Activated T-cell treated with anti-CD3 and anti-CD28 coated beads, Interleukin-2, amount 50 U/mL, for 1 hour (primary cell): ENCODE measurements around the gene HMGCR.
"Not testable (repeated sequence)": the region's sequence is repeated elsewhere in the genome, so short reads cannot be mapped to it uniquely, and the experiment has no call there.

ENCODE experiments used
- DNase-seq: peaks from one replicate; pipeline ENCODE4 v3.0.0-alpha.2; 2020

HMGCR gene

DNA sequence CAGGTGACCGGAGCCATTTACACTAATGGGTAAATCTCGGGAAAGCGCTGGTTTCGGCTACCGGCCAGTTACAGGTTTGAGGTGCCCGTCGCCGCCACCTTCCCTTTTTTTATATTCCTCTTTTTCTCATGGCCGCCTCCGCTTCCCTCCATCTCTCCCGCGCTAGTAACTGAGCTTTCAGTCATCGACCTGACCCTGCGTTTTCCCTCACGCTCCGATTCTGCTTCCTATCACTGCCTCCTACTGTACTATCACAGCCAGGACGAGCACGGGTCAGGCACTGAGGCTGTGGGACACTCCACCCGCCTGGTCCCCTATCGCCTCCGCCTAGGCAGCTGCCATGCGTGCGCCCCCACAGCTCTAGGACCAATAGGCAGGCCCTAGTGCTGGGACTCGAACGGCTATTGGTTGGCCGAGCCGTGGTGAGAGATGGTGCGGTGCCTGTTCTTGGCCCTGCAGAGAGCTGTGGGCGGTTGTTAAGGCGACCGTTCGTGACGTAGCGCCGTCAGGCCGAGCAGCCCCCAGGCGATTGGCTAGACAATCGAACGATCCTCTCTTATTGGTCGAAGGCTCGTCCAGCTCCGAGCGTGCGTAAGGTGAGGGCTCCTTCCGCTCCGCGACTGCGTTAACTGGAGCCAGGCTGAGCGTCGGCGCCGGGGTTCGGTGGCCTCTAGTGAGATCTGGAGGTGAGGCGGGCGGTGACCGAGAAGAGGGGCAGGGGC is at the start of gene HMGCR:
Gene HMGCR (plus strand): TSS at position 606 of the 722 bp plus-strand sequence. CDS start 5,386 bp downstream, outside the sequence.
- peak; percentile 94 for DNase-seq

DNA sequence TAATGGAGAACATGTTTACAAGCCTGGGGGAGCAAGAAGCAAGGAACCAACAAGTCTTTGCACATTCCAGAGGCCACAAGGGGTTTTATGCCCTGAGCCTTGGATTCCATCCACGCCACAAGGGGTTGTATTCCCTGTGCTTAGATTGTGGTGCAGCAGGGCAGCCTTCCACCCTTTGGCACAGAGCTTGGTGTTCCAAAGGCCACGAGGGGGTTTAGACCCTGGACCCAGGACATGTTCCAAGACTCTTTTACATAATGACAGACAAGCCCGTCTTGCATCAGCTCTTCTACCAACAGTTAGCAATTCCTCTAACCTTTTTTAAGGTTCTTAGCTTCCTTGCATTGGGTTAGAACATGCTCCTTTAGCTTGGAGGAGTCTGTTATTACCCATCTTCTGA is 45.2 kb upstream of the HMGCR start:
- DNase-seq: not testable (repeated sequence)

DNA sequence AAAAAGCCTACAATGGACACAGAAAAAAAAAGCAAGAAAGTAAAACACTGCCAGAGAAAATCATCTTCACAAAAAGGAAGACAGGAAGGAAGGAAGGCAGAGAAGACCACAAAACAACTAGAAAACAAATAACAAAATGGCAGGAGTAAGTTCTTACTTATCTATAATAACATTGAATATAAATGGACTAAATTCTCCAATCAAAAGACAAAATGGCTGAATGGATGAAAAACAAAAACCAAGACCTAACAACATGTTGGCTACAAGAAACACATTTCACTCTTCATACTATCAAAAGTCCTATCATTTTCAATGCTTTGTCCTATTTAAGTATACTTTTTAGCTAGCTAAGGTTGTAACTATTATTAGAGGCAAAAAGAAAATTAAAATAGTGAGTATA is 36.9 kb upstream of the HMGCR start:
- DNase-seq: no peak

DNA sequence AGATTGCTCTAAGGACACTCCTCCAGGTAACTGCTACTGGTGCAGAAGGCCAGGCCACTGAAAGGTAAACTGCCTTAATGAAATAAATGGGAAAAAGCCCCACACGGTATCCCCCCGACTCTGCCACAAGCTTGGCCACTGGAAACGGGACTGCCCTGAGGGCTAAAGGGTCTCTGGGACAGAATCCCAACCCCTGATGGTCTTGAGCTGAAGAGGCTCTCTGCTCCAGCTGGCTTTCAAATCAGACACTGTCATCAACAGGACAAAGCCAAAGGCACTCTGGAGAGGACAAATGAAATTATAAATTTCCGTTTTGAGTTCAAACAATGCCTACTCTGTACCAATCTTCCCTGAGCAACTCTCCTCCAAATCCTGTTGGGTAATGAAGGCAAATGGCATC is 33.6 kb upstream of the HMGCR start:
- DNase-seq: no peak

DNA sequence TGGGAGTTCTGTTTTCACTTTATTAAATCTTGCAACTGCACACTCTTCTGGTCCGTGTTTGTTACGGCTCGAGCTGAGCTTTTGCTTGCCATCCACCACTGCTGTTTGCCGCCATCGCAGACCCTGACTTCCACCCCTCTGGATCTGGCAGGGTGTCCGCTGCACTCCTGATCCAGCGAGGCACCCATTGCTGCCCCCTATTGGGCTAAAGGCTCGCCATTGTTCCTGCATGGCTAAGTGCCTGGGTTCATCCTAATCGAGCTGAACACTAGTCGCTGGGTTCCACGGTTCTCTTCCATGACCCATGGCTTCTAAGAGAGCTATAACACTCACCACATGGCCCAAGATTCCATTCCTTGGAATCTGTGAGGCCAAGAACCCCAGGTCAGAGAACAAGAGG is 32.5 kb upstream of the HMGCR start:
- DNase-seq: not testable (repeated sequence)

DNA sequence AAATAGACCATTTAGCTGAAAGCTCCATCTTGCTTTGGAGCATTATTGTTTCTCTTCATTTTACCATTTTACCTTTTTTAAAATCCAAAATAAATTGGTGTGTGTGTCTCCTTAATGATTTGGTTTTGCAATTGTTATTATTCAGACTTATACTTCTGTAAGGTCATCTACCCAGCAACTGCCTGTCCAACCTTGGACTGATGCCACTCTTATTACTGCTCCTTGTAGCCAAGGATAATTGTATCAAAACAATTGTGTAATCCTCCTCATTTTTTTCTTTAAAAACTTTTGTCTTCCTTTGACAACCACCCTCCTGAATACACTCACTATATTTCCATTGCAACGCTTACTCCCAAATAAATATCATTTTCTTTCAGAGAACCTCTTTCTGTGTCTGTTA is 30.3 kb upstream of the HMGCR start:
- no peak for DNase-seq

DNA sequence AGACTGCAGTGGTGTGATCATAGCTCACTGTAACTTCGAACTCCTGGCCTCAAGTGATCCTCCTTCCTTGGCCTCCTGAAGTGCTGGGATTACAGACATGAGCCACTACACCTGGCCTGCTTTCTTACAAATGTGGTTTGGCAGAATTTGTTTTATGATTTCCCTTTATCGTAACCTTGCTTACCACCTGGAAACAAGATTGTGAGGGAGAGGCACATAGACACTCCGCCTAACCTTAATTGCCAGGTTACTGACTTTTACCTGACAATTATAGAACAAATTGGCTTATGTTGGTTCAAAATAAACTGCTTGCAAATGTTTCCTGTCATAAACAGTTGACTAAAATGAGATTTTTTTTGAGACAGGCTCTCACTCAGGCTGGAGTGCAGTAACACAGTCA is 26.8 kb upstream of the HMGCR start:
- DNase-seq: no peak

DNA sequence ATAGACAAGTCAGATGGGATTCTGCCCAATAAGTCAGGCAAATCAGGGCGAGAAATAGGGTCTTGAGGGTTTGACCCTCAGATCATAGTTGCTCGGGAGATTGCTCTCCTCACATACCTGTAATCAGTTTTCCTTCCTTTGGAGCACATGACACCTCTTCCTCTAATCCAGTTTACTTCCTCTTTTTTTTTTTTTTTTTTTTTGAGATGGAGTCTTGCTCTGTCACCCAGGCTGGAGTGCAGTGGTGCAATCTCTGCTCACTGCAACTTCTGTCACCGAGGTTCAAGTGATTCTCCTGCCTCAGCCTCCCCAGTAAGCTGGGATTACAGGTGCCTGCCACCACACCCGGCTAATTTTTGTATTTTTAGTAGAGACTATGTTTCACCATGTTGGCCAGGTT is 17.9 kb upstream of the HMGCR start:
- DNase-seq: not testable (repeated sequence)

DNA sequence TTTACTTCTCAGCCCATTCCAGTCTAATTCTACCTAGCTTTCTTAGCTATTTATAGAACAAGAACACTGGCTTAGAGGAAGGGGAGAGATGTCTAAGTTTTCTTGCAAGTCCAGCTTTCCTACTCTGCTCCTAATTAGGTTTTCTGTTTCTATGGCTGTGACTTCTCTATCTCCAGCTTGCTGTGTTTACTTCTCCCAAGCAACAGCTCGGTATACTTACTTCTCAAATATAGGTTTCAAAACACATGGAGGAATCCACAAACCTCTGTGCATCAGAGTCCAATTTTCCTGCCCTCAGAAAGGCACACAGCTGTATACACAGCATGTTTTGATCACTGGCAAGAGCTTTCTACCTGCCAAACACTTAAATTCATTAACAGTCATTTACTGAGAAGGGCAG is 17.4 kb upstream of the HMGCR start:
- DNase-seq: no peak

DNA sequence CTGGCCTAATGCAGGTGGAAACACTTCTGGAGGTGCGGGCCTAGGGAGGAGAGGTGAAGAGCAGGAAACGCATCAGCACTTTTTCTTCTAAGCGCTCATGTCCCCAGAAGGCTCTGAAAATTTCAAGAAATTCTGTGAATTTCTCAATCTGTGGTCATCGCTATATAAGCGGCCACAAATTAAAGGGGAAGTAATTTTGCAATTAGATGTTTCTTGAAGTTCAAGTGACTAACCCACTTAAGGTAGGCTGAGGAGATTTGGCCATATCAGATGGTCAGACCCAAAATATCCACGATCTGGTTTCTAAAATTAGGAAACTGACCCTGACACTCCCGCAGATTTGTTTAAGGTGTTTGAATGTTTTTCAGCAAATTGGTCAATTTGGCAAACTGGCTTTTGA is 16.6 kb upstream of the HMGCR start:
- no peak for DNase-seq

DNA sequence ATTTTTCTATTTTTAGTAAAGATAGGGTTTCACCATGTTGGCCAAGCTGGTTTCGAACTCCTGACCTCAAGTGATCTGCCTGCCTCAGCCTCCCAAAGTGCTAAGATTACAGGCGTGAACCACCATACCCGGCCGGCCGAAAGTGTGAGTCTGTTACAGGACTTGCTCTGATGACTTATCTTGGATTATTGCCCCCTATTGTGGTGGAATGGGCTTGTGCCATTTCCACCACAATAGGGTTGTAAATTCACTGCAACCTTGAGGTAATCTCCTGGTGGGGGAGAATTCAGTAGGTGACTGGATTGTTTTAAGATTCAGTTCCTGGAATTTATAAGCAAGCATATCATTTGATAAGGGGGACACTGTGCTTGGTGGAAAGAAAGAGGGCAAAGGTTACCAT is 15.0 kb upstream of the HMGCR start:
- DNase-seq: no peak

DNA sequence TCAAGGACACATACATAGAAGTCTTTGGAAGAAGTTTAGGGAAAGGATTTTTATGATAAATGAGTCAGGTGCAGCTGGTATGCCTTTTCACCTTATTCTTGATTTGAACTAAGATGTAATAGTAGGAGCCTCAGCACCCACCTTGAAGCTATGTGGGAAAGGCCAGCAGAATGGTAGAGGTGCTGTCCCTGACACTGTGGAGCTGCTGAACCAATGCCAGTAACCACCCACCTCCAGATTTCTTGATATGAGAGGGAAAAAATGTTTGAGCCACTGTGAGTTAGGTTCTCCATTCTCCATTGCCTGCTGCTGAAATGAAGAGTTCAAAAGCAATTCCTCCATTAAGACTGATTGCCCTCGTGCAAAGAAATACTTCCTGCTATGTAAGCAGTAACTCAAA is 12.2 kb upstream of the HMGCR start:
- no peak for DNase-seq

DNA sequence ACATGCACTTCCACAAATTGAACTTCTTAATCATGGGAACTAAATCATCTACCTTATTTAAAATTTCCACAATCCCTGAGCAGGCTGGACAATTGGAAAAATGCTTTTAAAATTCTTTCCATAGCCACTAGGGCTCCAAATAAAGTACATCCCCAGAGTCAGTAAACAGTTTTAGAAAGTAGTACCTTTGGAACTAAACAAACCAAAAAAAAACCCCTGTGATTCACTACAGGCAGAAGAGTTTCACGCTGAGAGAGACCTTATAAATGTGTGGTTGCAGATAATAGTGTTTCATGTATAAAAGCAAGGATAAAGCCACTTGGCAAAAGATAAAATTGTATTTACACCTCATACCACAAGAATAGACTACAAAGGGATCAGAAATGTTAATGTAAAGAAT is 11.8 kb upstream of the HMGCR start:
- no peak for DNase-seq

DNA sequence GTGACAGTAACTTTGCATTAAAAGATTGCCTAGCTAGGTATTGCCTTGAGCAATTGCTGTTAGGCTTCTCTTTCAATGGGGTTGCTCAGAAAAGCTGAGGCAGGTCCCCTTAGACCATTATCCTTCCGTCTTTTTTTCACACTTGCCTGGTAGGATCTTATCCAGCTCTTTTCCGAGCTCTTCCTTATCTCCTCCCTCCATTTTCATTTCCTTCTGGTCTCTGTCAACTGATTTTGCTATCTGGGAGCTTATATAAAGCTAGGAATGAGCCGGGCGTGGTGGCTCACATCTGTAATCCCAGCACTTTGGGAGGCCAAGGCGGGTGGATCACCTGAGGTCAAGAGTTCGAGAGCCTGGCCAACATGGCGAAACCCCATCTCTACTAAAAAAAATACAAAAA is 6.6 kb upstream of the HMGCR start:
- DNase-seq: no peak

DNA sequence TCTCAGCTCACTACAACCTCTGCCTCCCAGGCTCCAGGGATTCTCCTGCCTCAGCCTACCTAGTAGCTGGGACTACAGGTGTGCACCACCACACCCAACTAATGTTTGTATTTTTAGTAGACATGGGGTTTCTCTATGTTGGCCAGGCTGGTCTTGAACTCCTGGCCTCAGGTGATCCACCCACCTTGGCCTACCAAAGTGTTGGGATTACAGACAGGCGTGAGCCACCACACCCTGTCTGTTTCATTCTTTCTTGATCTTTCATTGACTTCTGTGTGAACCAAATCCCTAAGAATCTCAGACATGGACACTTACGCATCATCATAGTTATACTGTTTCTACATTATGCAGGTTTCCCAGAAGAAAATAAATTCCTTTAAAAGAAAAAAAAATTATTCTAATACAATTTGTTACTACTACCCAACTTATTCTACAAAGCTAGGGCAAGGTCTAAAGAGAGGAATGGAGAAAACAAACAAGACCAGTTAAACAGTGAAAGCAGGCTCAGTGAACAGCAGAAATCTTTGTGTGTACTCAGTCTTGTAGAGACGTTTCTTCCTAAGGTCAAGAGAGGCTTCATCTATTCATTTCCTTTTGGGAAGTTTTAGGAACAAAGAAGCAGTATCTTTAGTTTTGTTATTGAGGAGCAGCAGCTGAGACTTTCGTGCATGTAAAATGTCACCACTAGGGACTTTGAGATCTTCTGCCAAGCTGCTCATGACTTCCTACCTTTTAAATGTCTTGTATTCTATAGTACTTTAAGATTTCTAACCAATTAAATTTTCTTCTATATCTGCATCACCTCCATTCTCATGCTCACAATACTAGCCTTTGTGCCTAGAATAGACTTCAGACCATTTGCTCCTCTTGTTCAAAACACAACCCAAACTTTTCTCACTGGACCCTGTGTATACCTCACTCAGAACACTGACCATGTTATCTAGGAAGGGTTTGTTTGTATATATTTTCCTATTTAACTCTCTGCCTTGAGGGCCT is 5.6 kb upstream of the HMGCR start:
- no peak for DNase-seq

DNA sequence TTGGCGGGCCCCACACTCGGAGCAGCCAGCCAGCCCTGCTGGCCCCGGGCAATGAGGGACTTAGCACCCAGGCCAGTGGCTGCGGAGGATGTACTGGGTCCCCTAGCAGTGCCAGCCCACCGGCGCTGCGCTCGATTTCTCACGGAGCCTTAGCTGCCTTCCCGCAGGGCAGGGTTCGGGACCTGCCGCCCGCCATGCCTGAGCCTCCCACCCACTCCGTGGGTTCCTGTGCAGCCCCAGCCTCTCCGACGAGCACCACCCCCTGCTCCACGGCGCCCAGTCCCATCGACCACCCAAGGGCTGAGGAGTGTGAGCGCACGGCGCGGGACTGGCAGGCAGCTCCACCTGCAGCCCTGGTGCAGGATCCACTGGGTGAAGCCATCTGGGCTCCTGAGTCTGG is 3.3 kb upstream of the HMGCR start:
- not testable (repeated sequence) for DNase-seq

DNA sequence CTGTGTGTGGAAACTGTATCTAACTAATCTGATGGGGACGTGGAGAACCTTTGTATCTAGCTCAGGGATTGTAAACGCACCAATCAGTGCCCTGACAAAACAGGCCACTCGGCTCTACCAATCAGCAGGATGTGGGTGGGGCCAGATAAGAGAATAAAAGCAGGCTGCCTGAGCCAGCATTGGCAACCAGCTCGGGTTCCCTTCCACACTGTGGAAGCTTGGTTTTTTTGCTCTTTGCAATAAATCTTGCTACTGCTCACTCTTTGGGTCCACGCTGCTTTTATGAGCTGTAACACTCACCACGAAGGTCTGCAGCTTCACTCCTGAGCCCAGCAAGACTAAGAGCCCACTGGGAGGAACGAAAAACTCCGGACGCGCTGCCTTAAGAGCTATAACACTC is 2.6 kb upstream of the HMGCR start:
- DNase-seq: not testable (repeated sequence)

DNA sequence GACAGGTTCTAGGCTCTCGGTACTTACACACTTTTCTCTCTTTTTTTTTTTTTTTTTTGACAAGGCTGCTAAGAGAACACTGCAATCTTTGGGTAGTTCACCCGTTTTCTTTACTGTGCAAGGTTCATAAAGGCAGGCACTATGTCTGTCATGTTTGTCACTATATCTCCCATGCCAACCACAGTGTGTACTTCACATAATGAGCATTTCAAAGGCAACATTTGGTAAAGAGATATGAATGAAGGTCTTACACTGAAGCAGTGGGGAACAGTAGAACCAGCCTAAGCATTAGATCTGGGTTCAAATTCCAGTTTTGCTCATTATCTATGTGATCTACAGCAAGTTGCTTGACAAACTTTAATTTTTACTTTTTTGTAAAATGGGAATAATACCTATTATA is 1.5 kb upstream of the HMGCR start:
- no peak for DNase-seq

DNA sequence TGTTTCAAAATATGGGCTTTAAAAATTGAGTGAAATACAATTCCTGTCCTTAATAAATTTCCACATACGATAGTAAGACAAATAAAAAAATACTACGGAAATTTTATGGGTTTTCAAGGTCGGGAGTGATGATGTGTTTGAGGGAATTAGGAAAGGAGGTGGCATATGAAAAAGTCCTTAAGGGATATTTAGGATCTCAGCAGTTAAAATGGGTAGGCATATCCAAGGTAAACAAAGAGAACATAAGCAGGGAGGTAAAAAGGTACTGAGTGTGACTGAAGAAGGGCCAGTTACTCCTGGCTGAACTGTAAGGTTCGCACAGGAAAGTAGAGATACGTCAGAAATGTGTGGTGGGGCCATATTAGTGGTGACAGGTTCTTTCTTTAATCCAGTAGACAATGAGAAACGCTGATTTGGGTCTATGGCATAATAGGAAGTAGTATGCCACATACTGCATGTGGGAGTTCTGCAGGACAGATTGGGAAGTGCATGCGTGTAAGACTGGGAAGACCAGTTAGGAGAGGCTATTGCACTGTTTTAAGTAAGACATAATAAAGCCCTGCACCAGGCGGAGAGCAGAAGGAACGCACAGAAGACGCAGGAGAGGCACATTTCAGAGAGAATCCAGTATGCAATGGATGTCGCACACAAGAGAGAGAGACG is 937 bp upstream of the HMGCR start:
- no peak for DNase-seq

DNA sequence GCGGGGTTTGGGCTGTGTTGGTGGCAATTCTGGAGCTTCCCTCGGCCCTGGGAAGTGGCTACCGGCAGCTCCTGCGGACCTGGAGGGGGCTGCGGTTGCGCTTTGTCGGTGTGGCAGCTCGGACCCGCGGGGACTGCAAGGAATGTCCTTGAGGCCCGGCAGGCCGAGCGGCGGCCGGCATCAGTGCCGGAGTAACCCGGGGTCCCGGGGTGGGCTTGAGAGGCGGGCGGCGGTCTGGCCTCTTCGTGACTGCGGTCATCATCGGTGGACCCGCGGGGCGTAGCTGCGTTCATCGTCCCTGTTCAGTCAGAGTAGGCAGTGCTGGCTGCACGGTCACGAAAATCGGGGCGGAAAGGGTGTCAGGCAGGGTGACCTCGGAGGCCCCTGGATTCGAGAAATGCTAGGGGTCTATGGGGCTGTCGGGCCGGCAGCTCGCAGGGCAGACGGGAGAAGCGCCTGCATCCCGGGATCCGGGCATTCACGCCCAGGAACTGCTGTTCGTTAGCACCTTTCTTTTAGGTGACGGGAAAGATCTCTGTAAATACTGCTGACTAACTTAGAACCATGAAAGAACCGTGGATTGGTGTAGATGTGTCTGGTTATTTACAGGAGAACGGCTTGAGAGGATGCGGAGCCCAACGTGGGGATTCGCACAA is 474 bp downstream of the HMGCR start:
- DNase-seq: peak; percentile 48

DNA sequence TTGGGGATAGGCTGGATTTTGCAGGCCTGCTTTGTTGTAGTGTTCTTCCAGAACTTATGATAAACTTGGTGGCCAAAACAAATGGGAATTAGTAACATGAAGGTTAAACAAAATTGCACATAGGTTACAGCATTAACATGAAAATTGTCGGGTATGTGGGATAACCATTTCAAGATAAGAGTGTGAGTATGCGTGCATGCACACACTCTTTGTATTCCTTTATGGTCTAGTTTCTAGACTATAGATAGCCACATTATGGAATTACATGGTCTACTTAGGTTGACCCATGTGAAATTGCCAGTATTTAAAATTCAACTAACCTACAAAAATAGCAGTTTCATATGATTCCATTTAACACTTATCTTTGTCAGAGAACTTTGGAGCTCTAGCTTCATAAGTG is 1.4 kb downstream of the HMGCR start:
- DNase-seq: no peak

DNA sequence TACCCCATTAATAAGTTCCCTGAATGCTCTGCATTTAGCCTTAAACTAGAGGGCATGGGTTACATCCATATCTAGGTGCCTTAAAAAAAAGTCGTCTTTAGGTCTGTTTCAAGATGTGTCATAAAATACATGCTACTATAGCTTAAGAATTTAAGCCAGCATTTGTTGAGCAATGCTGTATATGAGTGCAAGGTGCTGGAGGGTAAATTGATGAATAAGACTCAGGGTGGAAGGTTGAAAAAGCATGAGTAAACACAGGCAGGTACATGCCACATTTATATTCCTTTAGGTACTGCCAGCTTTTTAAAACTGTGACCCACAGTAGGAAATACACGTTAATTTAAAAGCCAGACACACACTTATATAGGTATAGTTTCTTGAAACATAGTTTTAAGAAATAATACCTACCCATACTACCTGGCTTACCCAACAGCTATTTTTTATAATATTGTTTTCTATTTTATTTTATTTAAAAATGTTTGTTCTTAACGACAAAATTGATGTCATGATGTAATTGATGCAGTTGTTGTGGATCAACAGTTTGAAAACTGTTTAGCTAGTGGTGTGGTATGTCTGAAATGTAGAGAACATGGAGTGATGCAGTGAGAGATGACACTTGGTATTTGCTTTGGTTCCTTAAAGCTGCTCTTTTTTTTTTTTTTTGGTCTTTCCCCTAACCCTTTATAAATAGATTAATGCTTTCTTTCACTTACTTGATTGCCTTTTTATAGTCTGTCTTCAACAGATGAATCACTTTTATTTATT is 3.9 kb downstream of the HMGCR start:
- DNase-seq: no peak
